OCI-LY3 (cell line): ENCODE data around the gene POTEJ.
"Not testable (repeated sequence)": the region's sequence is repeated elsewhere in the genome, so short reads cannot be mapped to it uniquely, and the experiment has no call there.

Source experiments
- EZH2phosphoT487 ChIP-seq: fragments of 200-600 bp; shearing (Covaris generic); IDR thresholded peaks from 2 replicates; pipeline ENCODE4 v1.6.1; 2018; ENCODE audit warnings: antibody characterized with exemption, mixed run types, low read depth
- TF ChIP-seq, protein P1 (sequence below): fragments of 200-600, 300-600 bp; sonication (generic); IDR thresholded peaks from 2 replicates; pipeline ENCODE4 v1.5.1; 2014; ENCODE audit warnings: antibody characterized with exemption, low read length, low read depth

DNA sequence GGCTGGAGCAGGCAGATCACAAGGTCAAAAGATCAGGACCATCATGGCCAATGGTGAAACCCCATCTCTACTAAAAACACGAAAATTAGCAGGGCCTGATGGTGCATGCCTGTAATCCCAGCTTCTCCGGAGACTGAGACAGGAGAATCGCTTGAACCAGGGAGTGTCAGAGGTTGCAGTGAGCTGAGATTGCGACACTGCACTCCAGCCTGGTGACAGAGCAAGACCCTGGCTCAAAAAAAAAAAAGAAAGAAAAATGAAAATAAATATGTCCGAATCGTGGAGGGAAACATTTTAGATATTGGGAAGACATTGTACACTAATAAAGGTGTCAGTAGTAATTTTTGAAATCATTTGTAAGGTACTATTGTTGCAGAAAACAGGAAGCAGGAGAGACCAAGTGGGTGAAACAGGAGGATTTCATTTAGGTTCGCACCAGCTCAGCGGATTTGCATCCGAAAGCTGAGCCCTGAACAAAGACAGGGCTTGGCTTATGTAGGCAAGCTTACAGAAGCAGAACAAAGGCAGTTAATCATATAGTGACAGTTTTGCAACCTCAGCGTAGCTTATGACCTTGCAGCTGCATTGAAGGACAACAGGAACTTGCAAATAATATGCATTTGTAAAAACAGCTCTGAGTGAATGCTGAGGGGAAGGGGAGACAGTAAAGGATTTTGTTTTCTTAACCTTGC is 17.7 kb downstream of the POTEJ start:
- TF ChIP-seq, protein P1, sequence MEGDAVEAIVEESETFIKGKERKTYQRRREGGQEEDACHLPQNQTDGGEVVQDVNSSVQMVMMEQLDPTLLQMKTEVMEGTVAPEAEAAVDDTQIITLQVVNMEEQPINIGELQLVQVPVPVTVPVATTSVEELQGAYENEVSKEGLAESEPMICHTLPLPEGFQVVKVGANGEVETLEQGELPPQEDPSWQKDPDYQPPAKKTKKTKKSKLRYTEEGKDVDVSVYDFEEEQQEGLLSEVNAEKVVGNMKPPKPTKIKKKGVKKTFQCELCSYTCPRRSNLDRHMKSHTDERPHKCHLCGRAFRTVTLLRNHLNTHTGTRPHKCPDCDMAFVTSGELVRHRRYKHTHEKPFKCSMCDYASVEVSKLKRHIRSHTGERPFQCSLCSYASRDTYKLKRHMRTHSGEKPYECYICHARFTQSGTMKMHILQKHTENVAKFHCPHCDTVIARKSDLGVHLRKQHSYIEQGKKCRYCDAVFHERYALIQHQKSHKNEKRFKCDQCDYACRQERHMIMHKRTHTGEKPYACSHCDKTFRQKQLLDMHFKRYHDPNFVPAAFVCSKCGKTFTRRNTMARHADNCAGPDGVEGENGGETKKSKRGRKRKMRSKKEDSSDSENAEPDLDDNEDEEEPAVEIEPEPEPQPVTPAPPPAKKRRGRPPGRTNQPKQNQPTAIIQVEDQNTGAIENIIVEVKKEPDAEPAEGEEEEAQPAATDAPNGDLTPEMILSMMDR = not testable (repeated sequence)
- not testable (repeated sequence) for TF ChIP-seq EZH2phosphoT487
